CD4-positive, alpha-beta T cell treated with Interleukin-10 for 1 hour (primary cell): ENCODE measurements around the gene ZCCHC9.
A peak's percentile ranks its signal among the peaks of the same experiment; 100 is the strongest.
"Not testable (repeated sequence)": the region's sequence is repeated elsewhere in the genome, so short reads cannot be mapped to it uniquely, and the experiment has no call there.

Source experiments
- DNase-seq: peaks from one replicate; pipeline ENCODE4 v3.0.0-alpha.2; 2020

Gene ZCCHC9

GRCh38 chr5:81301271-81302015, at the start of gene ZCCHC9:
Gene ZCCHC9, plus strand, starts transcription at chr5:81301587. Its CDS starts 3,171 bp downstream, at chr5:81304758.
- DNase-seq, result peak; percentile 94

- no peak for DNase-seq
Observed at GRCh38 chr5:81251922-81252321, 49.5 kb upstream of the ZCCHC9 start.

GRCh38 chr5:81252904-81253303, 48.5 kb upstream of the ZCCHC9 start:
- no peak for DNase-seq

GRCh38 chr5:81253875-81254274, 47.5 kb upstream of the ZCCHC9 start:
- DNase-seq, result no peak

GRCh38 chr5:81254886-81255559, 46.4 kb upstream of the ZCCHC9 start:
- DNase-seq, result no peak

GRCh38 chr5:81256766-81257165, 44.6 kb upstream of the ZCCHC9 start:
- no peak for DNase-seq

GRCh38 chr5:81262796-81263195, 38.6 kb upstream of the ZCCHC9 start:
- DNase-seq, result not testable (repeated sequence)

- no peak for DNase-seq
Observed at GRCh38 chr5:81265101-81265500, 36.3 kb upstream of the ZCCHC9 start.

GRCh38 chr5:81268521-81269196, 32.7 kb upstream of the ZCCHC9 start:
- no peak for DNase-seq

GRCh38 chr5:81269751-81270393, 31.5 kb upstream of the ZCCHC9 start:
- DNase-seq, result no peak

- DNase-seq, result not testable (repeated sequence)
Observed at GRCh38 chr5:81270394-81271027, 30.9 kb upstream of the ZCCHC9 start.

GRCh38 chr5:81283976-81284375, 17.4 kb upstream of the ZCCHC9 start:
- no peak for DNase-seq

GRCh38 chr5:81286059-81286617, 15.2 kb upstream of the ZCCHC9 start:
- no peak for DNase-seq

GRCh38 chr5:81288021-81288433, 13.4 kb upstream of the ZCCHC9 start:
- DNase-seq, result no peak

- DNase-seq, result no peak
Observed at GRCh38 chr5:81290146-81290545, 11.2 kb upstream of the ZCCHC9 start.

GRCh38 chr5:81292130-81292529, 9.3 kb upstream of the ZCCHC9 start:
- no peak for DNase-seq

GRCh38 chr5:81294021-81294420, 7.4 kb upstream of the ZCCHC9 start:
- not testable (repeated sequence) for DNase-seq

- DNase-seq, result no peak
Observed at GRCh38 chr5:81297531-81297930, 3.9 kb upstream of the ZCCHC9 start.

GRCh38 chr5:81300921-81301270, 491 bp upstream of the ZCCHC9 start:
- DNase-seq, result no peak

GRCh38 chr5:81302596-81302995, 1.2 kb downstream of the ZCCHC9 start:
- DNase-seq, result no peak

GRCh38 chr5:81303563-81303962, 2.2 kb downstream of the ZCCHC9 start:
- DNase-seq, result no peak

GRCh38 chr5:81305785-81306184, 4.4 kb downstream of the ZCCHC9 start:
- no peak for DNase-seq

GRCh38 chr5:81308836-81309235, 7.4 kb downstream of the ZCCHC9 start:
- DNase-seq, result no peak
